Body of pancreas (tissue), 4 donors: ENCODE results near the gene GPR171. TPM values are rescaled to one million over a fixed set of nuclear protein-coding genes. Genes with fewer than 3 reads are reported as not detected.
A peak's percentile ranks its signal among the peaks of the same experiment; 100 is the strongest.
"Not testable (repeated sequence)": the region's sequence is repeated elsewhere in the genome, so short reads cannot be mapped to it uniquely, and the experiment has no call there.

Experiments used
- ATAC-seq: fragments of 150-250 bp; one replicate; pipeline ENCODE4 v1.9.1; 2016
- DNase-seq, 4 donors: peaks; one replicate each; pipeline ENCODE4 v3.0.0-alpha.2; 2019
- H3K27ac ChIP-seq, 4 donors: fragments of 200-600 bp; sonication (generic); 1 replicate in 3 of 4; 2 replicates in 1 of 4; pipeline versions ENCODE4 v1.5.1 to v1.6.1; 2016 to 2019; ENCODE audit warnings: mild to moderate bottlenecking in 1 of 4, mixed read lengths in 1 of 4, moderate library complexity in 1 of 4
- H3K27me3 ChIP-seq, 2 donors: fragments of 200-600 bp; sonication (generic); one replicate each; pipeline ENCODE4 v1.6.0; 2016; ENCODE audit warnings: mild to moderate bottlenecking in 1 of 2
- H3K36me3 ChIP-seq, 2 donors: fragments of 200-600 bp; sonication (generic); replicated peaks in 1 of 2; 2 replicates each; pipeline ENCODE4 v1.5.1; 2016; ENCODE audit warnings: low read depth in 2 of 2; ENCODE audit not compliant: insufficient read depth in 1 of 2
- H3K4me1 ChIP-seq: fragments of 200-600 bp; sonication (generic); one replicate; pipeline ENCODE4 v1.6.0; 2016
- H3K4me3 ChIP-seq, 2 donors: fragments of 200-600 bp; sonication (generic); 1 replicate in 1 of 2; 2 replicates in 1 of 2; pipeline ENCODE4 v1.5.1; 2016 to 2019
- H3K9me3 ChIP-seq, 3 donors: fragments of 200-600 bp; sonication (generic); 1 replicate in 2 of 3; 2 replicates in 1 of 3; pipeline ENCODE4 v1.5.1; 2016
- CTCF ChIP-seq, 7 experiments: fragments of 450-650 bp in 4 of 7; fragments of 200-600 bp in 3 of 7; sonication (generic) in 3 of 7; IDR thresholded peaks; one replicate each; pipeline ENCODE4 v1.5.1; 2016 to 2019; ENCODE audit warnings: antibody characterized with exemption in 7 of 7
- POLR2A ChIP-seq, 3 donors: fragments of 450-650 bp; IDR thresholded peaks; one replicate each; pipeline ENCODE4 v1.6.1; 2016; ENCODE audit warnings: antibody characterized with exemption in 3 of 3, mild to moderate bottlenecking in 2 of 3
- WGBS, 2 donors: methylation state at CpG; one replicate each; pipeline ENCODE4 v1.1.5; 2017; 5-methylcytosine and 5-hydroxymethylcytosine counted together
- intact Hi-C: fragments of 100-400 bp; cut with DNase I; formaldehyde crosslinking; loops from one replicate; pipeline ENCODE4 v1.15.1; 2023
- total RNA-seq, 2 donors: library from RNA; depleted of rRNA; stranded (reverse); fragments of >200 nt; gene quantifications; one replicate each; pipeline ENCODE4 v1.1.0, GENCODE V29; 2016

Gene GPR171
- total RNA-seq, 2 donors from 2014 or later: 0.78 TPM; not detected in 1

- Histone ChIP-seq H3K9me3 (no peaks in the 10 kb centered on the region), H3K4me1 (peaks cover 3% of the 10 kb centered on the region), H3K4me3 (no peak overlapping the region), H3K27me3 (no peaks in the 10 kb centered on the region), H3K27ac (no peak overlapping the region), H3K36me3 (no peaks in the 10 kb centered on the region)
- TF ChIP-seq POLR2A (IDR thresholded peaks at IDR 0.05): no peak
- TF ChIP-seq CTCF (IDR thresholded peaks at IDR 0.05): no peak
- intact Hi-C loops: no loop called here
- no peak for DNase-seq
- 32 to 39% methylated on average over 2 of the region's 2 CpGs for WGBS, 2 donors
- ATAC-seq: peak; percentile 33
These were observed 24.7 kb downstream of the GPR171 start for GRCh38 chr3:151178208-151178845.

- WGBS, 2 donors: 91 to 95% methylated on average over 2 of the region's 2 CpGs
- intact Hi-C loops: no loop called here
- H3K27ac ChIP-seq: no peak overlapping the region
- H3K27me3 ChIP-seq: no peaks in the 10 kb centered on the region
- no peaks in the 10 kb centered on the region for H3K9me3 ChIP-seq
- no peak for DNase-seq
- ATAC-seq: no peak
- TF ChIP-seq CTCF (IDR thresholded peaks at IDR 0.05) (no peak), POLR2A (IDR thresholded peaks at IDR 0.05) (no peak)
- H3K36me3 ChIP-seq: no peaks in the 10 kb centered on the region
- peaks cover 3% of the 10 kb centered on the region for H3K4me1 ChIP-seq
- no peak overlapping the region for H3K4me3 ChIP-seq
These were observed 27.1 kb downstream of the GPR171 start for GRCh38 chr3:151175952-151176351.

GRCh38 chr3:151174351-151174750 lies 28.7 kb downstream of the GPR171 start:
- Histone ChIP-seq H3K9me3 (no peaks in the 10 kb centered on the region), H3K36me3 (no peaks in the 10 kb centered on the region), H3K4me3 (no peak overlapping the region), H3K27me3 (no peaks in the 10 kb centered on the region), H3K27ac (no peak overlapping the region), H3K4me1 (peaks cover 3% of the 10 kb centered on the region)
- ATAC-seq (no peak), DNase-seq (no peak)
- WGBS, 2 donors: 24 to 35% methylated on average over 2 of the region's 2 CpGs
- intact Hi-C loops: no loop called here
- TF ChIP-seq CTCF (IDR thresholded peaks at IDR 0.05) (no peak), POLR2A (IDR thresholded peaks at IDR 0.05) (no peak)

DNA sequence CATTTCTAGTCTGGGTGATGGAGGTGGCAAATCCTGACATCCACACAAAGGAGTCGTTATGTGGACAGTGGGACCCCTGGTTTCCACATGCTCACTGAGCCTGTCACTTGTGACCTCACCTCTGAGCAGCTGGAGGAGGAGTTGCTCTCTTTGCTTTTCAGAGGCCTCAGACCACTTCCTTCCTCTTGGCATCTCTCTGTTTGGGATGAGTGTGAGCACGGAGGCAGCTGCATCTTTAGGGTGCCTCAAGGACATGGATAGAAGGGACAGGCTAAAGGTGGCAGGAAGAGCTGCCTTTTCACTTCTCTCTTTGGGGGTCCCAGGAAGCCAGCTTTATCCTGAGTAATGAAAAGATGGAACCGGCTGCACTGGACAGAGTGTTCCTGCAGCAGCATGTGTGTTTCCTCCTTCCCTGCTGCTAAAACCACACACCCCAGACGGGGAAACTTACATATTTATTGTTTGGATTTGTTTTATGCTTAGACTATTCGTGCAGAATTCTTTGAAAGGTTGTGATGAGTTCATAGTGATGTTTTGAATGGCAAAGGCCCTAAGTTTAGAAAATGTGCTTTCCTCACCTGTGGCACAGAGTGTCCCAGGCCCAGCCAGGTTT lies 31.8 kb downstream of the GPR171 start:
- Histone ChIP-seq H3K4me1 (no peaks in the 10 kb centered on the region), H3K4me3 (no peak overlapping the region), H3K9me3 (no peaks in the 10 kb centered on the region), H3K36me3 (no peaks in the 10 kb centered on the region), H3K27me3 (no peaks in the 10 kb centered on the region), H3K27ac (no peak overlapping the region)
- intact Hi-C loops: no loop called here
- ATAC-seq (no peak), DNase-seq (peak in 1 of 4 donors; percentile 39)
- TF ChIP-seq POLR2A (IDR thresholded peaks at IDR 0.05) (no peak), CTCF (IDR thresholded peaks at IDR 0.05) (no peak)
- 45 to 58% methylated on average over 5 of the region's 5 CpGs for WGBS, 2 donors

DNA sequence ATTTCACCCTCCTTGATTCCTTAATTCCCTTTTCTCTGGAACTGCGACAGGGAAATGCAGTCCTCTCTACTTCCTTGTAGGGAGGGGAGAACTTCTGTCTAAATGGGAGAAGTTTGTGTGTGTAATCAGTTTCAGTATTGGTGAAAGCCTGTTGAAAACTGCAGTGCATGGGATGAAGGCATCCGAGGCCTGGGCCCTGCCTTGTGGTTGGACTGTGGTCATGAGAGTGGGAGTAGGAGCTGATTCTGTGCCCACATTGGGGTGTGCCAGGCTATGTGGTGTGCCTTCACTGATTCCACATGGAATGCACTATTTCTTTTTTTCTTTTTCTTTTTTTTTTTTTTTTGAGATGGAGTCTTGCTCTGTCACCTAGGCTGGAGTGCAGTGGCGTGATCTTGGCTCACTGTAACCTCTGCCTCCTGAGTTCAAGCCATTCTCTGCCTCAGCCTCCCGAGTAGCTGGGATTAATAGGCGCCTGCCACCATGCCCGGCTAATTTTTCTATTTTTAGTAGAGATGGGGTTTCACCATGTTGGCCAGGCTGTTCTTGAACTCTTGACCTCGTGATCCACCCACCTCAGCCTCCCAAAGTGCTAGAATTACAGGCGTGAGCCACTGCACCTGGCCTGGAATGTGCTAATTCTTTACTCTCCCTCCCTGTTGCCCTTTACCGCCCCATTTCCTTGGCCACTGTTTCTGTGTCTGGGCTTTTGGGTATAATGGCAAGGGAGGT lies 32.9 kb downstream of the GPR171 start:
- H3K4me3 ChIP-seq, ATAC-seq, H3K27me3 ChIP-seq, H3K4me1 ChIP-seq, H3K9me3 ChIP-seq, H3K36me3 ChIP-seq: not testable (repeated sequence)
- WGBS, 2 donors: 67 to 76% methylated on average over 9 of the region's 9 CpGs
- peak overlapping the region in 1 of 4 donors; percentile 66 for H3K27ac ChIP-seq
- peak in 2 of 4 donors; percentile 22 to 64 for DNase-seq
- intact Hi-C loops: loop anchor here (5.0 kb wide), 1 partner anchor 112 kb away; no protein-coding TSS in a partner anchor
